Measurements from ENCODE around the gene NAE1.

Gene NAE1

DNA sequence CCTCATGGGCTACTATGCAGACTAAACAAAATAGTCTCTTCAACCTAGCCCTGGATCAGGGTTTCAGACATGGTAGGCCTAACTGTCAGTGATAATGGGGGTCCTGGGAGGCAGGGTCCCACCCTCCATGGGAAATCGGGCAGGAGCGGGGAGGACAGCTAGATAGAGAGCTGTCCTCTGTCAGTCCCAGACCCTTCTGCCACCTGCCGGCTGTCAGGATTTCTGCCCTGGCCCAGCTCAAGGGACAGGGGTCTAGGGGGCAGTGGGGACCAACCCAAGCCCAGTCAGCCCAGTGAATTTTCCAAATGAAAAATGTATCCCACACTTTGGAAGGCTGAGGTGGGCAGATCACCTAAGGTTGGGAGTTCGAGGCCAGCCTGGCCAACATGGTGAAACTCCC, 18.8 kb upstream of the NAE1 start:
- no peak for DNase-seq (ENCODE audit: low read depth)

DNA sequence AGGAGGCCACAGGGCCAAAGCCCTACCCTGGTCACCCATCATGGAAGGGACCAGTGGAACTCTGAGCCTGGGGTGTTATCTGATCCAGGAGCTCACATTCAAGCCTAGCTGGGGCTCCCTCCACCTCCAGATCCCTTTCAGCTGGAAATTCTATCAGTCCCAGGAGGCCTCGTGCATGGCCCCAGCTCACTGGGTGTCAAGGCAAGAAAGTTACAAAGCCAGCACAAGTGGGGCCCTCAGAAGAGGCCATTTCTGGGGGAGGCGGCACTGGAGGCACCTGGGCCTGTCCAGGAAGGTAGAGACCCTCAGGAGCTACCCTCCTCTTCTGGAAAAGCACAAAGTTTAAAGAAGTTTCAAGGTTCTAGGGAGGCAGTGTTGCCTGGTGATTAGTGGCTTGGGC, 18.2 kb upstream of the NAE1 start:
- no peak for DNase-seq (ENCODE audit: low read depth)

DNA sequence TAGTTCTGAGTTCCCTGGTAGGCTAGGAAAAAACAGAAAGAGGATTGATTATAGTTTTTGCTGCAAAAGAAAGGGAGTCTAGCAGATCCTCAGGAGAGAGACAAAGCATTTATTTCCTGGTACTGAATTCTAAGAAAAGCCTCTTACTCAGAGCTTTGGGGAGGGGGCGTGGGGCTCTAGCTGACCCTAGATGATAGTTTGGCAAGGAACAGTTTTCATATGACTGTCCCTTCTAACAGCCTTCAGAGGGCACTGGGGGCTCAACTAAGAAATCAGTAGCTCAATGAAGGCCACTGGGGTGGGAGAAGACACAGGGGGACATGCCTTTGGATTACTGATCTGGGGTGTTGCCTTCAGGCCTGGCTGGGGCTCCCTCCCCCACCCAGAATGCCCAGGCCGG, 17.4 kb upstream of the NAE1 start:
- no peak for DNase-seq (ENCODE audit: low read depth)

DNA sequence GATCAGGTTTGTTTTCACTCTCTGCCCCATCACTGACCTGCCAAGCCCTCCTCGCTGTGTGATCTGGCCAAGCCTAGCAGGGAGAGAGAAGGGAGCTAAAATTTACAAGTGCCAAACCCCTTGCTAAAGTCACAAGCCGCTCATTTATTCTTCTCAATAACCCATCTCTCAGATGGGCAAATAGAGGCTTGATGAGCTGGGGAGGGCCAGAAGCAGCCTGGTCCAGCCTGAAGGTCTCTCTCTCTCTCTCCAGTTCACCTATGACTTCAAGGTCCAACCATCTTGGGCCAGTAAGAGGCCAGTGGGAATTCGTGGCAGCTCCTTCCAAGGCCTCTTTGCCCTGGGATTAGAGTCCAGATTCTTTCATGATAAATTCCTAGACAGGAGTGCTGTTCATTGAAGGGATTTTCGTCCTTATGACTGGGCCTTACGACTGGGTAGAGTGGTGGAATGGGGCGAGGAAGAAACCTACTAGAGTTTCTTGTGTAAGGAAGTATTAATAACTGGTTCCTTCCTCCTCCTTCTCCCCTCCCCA, 16.8 kb upstream of the NAE1 start:
- DNase-seq (ENCODE audit: low read depth): no peak

DNA sequence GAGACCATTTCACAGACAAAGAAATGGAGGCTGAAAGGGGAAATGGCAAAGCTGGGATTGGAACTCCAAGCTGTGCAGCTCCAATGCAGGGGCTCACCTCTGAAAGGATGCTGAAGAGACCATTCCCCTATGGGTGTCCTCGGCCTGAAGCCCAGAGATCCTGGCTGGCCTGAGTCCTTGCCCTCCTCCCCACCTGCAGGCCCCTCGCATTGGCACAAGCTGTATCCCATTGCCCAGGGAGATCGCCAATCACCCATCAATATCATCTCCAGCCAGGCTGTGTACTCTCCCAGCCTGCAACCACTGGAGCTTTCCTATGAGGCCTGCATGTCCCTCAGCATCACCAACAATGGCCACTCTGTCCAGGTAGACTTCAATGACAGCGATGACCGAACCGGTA, 16.1 kb upstream of the NAE1 start:
- no peak for DNase-seq (ENCODE audit: low read depth)

DNA sequence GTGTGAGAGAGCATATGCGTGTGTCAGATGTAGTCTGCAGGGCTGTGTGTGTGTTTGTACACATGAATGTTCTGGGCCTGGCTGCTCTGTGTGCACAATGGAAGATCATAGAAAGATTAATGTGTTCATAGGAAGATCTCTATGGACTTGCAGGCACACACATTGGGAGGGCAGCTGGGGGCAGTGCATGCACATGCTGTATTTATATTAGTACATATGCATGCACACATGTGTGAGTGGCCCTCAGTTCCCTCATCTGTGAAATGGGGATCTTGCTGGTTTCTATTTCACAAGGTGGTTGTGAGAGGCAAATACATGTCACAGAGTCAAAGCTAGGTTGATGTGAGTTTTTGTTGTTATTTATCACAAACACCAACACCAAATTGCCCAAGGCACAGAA, 15.5 kb upstream of the NAE1 start:
- DNase-seq (ENCODE audit: low read depth): no peak

DNA sequence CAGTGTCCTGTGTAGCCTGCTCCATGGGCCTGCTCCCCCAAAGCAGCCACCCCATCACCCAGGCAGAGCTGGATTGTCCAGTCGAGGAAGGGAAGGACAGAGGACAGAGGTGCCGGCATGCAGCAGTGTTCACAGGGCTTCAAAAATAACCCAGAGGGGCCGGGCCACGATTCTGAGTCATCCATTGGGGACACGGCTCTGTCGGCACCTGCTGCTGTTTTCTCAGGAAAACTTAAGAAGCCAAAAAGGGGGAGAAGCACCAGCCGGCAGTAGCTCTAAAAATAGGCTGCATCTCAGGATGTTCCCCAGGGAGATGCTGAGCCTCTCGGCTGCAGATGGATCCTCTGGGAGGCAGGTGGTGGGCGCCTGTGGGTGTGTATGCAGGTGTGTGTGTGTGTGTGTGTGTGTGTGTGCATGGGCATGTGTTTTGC, 15.0 kb upstream of the NAE1 start:
- DNase-seq (ENCODE audit: low read depth): no peak

DNA sequence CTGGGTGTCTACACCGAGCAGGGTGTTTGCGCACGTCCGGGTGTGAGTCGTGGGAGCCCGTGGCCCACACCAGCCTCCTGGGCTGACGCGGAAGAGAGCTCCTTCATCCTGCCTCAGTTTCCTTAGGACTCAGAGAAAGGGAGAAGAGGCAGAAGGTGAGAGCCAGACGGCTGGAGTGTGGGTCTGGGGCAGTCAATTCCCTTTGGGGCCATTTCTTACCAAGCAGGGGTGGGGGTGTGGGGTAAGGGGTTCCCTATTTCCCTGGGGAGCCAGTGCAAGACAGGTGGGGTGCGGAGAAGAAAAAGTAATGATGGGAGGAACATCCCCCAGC, 14.3 kb upstream of the NAE1 start:
- DNase-seq (ENCODE audit: low read depth): no peak

DNA sequence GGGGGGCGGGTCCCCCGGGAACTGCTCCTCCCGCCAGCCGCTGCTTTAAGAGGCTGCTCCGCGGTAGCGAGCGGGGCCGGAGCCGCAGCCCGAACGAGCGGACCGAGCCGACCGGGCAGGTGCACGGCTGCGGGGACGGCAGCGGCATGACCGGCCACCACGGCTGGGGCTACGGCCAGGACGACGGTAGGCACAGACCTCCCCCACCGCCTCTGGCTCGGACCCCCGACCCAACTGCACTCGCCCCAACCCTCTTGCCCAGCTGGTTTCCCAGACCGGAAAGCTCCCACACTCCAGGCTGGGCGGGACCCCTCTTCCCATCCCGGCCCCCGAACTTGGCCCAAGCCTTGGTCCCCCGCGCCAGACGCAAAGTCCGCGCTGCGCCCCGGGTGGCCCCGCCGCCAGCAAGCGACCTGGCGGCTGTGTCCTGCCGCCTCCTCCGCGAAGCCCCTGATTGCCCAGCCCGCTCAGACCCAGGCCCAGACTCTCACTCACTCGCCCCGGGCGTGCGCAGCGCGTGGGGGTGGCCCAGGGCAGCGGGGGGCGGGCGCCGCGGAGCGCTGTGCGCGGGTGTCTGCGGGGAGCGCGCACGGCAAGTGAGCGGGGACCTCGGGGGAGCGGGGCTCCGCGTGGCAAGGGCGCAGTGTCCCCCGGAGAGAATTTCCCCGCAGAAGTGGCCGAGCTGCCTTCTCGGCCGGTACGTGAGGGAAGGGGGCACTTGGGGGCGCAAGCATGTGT, 13.7 kb upstream of the NAE1 start, which contains the start of gene CA7:
Gene CA7 (plus strand): TSS at position 73 of the 738 bp plus-strand sequence. CDS start 74 bp downstream, at position 147.
- DNase-seq (ENCODE audit: low read depth): no peak

DNA sequence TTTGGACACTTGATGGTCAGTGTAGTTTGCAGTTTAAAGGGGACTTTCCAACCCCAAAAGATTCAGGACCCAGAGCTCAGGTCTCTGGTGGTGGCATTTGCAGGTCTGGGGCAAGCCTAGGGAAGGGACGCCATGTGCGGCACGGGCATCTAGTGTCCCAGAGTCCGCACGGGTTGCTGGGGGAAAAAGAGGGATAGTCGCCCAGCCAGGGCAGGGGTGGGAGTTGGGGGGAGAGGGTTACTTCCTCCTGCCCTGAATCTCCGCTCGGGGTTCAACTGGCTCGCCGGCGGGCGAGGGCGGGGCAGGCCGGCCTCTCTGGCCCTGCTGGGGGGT, 13.2 kb upstream of the NAE1 start:
- DNase-seq (ENCODE audit: low read depth): no peak

DNA sequence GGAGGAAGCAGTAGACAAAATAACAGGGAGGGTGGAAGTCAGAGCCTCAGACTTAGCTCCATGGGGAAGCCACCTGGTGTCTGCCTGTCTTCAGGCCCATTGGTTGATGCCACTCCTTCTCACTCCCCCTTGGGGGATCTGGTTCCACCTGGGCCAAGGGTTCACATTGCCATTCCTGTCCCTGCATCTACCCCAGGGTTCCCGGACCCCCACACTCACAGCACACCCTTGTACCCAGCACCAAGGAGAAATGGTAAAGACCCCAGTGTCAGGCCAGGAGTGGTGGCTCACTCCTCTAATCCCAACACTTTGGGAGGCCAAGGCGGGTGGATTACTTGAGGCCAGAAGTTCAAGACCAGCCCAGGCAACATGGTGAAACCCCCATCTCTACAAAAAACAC, 12.4 kb upstream of the NAE1 start:
- DNase-seq (ENCODE audit: low read depth): no peak

DNA sequence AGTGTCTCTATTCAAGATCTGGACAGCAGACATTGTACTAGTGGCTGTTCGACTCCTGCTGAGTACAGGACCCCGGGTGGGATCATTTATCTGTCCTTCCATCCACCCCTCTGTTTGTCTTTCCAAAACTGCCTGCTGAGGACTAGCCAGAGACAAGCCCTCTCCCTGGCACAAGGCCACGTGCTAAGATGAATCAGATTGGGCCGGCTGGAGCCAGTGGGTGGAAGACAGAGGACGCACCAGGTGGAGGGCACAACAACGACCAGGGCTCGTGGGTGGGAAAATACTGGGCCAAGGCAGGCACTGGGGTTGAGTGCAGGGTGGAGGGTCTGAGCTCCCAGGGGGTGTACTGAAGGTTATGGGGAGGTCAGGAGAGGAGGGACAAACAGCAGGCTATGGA, 12.0 kb upstream of the NAE1 start:
- no peak for DNase-seq (ENCODE audit: low read depth)

DNA sequence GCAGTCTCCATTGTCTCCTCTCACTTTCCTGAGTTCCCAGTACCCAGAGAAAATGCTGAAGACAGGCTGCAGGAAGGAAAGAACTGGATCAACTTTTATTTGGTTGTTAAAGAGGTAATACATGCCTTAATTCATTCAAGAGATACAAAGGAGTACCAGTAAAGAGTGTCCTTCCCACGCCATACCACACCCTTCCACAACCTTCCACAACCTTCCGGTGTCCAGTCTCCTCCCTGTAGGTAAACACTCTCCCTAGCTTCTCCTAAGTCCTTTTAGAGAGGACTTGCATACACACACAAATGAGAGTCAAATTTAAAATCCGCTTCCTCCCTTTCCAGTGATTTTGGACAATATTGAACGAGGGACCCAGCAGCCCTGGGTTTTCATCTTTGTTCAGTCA, 10.6 kb upstream of the NAE1 start:
- DNase-seq (ENCODE audit: low read depth): no peak

DNA sequence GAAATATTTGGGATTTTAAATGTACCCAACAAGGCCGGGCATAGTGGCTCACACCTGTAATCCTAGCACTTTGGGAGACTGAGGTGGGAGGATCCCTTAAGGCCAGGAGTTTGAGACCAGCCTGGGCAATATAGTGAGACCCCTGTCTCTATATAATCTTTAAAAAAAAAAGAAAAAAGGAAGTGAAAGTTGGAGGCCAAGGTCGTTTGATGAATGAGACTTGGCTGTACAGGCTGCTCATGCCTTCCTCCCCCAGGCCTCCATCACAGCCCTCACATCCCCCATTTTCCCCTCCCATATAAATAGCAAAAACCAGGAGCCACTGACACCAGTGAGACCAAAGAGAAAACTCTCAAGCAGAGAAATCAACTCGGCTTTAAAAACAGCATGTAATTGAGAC, 10.1 kb upstream of the NAE1 start:
- no peak for DNase-seq (ENCODE audit: low read depth)

DNA sequence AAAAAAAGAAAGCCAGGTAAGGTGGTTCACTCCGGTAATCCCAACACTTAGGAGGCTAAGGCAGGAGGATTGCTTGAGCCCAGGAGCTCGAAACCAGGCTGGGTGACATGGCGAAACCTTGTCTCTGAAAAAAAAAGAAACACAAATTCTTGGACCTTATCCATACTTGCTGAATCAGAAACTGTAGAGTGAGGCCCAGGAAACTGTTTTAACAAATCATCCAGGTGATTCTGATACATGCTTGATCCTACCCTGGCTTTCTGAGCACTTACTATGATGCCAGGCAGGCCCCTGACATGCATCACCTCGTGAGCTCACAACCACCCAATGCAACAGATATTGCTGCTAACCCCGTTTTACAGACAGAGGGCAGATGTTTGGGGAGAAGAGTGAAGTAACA, 4.0 kb upstream of the NAE1 start:
- no peak for DNase-seq (ENCODE audit: low read depth)

DNA sequence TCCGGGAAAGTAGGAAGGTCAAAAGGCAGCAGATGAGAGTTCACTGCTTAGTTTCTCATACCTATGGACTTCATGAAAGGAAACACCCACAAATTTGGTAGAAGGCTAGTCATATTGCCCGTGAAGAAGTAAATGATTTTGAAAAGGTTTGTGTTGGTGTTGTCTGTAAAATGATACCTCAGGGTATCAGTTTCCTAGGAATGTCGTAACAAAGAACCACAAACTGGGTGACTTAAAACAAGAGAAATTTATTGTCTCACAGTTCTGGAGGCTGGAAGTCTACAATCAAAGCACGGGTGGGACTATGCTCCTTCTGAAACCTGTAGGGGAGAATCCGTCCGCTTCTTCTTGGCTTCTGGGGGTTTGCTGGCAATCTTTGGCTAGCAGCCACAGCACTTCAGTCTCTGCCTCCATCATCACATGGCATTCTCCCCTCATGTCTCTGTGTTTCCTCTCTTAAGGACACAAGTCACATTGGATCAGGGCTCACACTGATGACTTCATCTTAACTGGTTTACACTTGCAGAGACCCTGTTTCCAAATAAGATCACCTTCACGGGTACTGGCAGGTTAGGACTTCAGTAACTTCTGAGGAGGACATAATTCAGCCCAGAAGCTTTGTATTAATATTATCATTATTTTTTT, 2.0 kb upstream of the NAE1 start:
- DNase-seq (ENCODE audit: low read depth): no peak

DNA sequence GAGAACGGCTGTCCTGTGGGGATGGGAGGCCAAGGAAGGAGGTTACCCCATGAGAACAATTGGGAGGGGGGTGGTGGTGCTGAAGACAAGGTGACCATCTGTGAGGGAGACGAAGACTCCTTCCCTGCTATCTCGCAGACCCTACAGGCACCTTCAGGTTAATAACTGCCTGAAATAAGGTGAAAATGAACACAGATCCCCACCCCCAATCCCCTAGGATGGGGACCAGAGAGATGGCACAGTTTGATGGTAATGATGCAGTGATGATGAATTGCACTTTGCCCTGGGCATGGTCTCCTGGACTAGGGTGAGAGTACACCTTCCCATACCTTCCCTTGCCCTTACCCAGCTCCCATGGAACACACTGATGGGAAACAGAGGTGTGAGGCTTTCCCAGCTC, 1.4 kb upstream of the NAE1 start:
- no peak for DNase-seq (ENCODE audit: low read depth)

DNA sequence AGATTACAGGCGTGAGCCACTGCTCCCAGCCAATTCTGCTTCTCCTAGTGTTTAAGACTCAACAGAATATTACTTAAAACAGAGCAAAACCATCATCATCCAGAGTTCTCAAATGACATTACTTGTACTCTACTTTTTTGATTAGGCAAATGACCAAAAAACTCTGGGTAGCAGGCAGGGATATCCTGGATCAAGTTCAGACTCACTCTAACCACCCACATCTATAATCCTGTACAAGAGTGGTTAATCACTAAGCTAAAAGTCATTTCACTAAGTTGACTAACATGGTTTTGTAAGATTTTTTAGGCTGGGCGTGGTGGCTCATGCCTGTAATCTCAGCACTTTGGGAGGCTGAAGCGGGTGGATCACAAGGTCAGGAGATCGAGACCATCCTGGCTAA, 6.8 kb downstream of the NAE1 start:
- DNase-seq (ENCODE audit: low read depth): no peak

DNA sequence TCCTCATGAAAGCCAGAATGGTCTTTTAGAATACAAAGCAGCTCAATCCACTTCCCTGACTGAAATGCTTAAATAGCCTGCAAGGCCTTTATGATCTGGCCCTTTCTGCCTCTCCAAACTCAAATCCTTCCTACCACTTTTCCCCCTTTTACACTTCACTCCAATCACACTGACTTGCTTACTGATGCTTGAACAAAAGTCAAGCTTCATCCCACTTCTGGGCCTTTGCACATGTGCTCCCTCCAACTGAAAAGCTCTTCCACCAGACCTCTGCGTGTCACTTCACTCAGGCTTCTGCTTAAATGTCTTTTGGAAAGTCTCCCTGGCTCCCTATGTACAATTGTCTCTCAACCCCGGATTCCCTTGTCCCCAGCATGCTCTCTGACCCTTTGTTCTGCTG, 16.0 kb downstream of the NAE1 start:
- DNase-seq (ENCODE audit: low read depth): no peak

DNA sequence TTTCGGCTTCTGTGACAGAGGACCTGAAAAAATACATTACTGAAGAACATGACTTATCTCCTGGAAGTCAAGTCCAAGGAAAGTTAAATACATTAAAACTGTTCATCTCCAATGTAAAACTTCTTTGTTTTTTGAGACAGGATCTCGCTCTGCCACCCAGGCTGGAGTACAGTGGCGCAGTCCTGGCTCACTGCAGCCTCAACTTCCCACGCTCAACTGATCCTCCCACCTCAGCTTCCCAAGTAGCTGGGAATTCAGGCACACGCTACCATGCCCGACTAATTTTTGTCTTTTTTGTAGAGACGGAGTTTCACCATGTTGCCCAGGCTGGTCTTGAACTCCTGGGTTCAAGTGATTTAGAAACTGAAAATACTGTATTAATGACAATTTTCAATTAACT, 19.7 kb downstream of the NAE1 start:
- DNase-seq (ENCODE audit: low read depth): no peak

DNA sequence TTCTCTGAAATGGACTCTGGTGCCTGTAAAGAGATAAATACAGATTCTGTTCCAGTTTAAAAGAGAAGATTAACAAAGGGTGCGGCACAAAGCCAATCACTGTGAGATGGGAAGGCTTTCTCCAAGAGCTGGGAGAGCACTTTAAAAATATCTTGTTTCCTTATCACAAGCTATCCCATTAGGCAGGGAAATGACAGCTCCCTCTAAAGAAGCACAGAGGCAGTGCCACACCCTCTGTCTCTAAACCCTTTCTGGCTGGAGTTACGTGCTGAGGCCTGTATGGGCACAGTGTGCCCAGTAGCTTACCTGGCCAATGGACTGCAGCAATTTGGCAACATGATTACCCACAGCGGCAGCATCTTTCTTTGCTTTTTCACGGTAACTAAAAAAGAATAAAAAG, 20.4 kb downstream of the NAE1 start:
- DNase-seq (ENCODE audit: low read depth): no peak

DNA sequence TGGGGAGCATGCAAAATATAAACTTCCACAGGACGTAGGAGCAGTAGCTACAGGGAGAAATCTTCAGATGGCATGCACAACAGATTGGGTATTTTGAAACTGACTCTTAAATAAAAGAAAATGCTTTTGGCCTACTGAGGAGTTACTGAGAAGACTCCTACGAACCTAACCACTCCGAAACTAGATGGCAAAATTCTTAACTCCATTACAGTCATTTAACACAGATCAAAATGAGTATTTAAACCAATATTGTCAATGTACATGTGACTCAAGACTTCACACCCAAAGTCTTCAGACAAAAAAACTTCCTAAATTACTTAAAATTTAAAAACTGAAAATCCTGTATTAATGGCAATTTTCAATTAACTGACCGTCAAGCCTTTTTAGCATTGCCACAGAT, 21.0 kb downstream of the NAE1 start:
- DNase-seq (ENCODE audit: low read depth): no peak

DNA sequence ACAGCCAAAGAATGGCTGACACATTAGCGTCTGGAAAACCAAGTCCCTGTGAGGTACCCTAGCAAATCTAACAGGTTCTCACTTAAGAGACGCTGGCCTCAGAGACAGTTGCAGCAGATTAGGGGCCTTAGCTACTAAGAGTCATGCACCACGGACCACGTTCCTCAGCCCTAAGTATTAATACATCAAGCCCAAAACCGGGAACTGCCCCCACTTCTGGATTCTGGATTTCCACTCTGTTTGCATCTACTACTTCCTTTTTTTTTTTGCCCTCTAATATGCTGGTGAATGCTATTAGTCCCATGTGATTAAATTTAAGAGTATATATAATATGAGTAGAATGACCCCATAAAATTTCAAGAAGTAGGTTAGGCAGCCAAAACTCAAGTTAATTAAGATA, 28.6 kb downstream of the NAE1 start:
- DNase-seq (ENCODE audit: low read depth): no peak

Data from activated gamma-delta T cell treated with anti-CD3 and anti-CD28 coated beads, Interleukin-2, amount 50 U/mL, for 16 hours (primary cell).